Left ventricle myocardium inferior (tissue), 1 donor: ENCODE data around the gene ADGRE3. TPM values are rescaled to one million over a fixed set of nuclear protein-coding genes. Genes with fewer than 3 reads are reported as not detected.
A peak's percentile ranks its signal among the peaks of the same experiment; 100 is the strongest.

Source experiments
- DNase-seq: peaks from one replicate; pipeline ENCODE4 v3.0.0-alpha.2; 2020
- H3K27ac ChIP-seq: fragments of 200-600 bp; replicated peaks from 2 replicates; pipeline ENCODE4 v1.8.0; 2021
- H3K27me3 ChIP-seq: fragments of 200-600 bp; 2 replicates; pipeline ENCODE4 v1.8.0; 2021; ENCODE audit warnings: low read depth
- H3K36me3 ChIP-seq: fragments of 200-600 bp; 2 replicates; pipeline ENCODE4 v1.8.0; 2021
- H3K4me1 ChIP-seq: fragments of 200-600 bp; 2 replicates; pipeline ENCODE4 v1.8.0; 2021
- H3K4me3 ChIP-seq: fragments of 200-600 bp; 2 replicates; pipeline ENCODE4 v1.8.0; 2021; ENCODE audit warnings: mild to moderate bottlenecking, moderate library complexity
- H3K9me3 ChIP-seq: fragments of 200-600 bp; replicated peaks from 2 replicates; pipeline ENCODE4 v1.8.0; 2021
- CTCF ChIP-seq: fragments of 200-600 bp; IDR thresholded peaks from 2 replicates; pipeline ENCODE4 v1.8.0; 2021; ENCODE audit warnings: antibody characterized with exemption, mild to moderate bottlenecking, borderline replicate concordance
- intact Hi-C: fragments of 100-400 bp; cut with micrococcal nuclease; formaldehyde crosslinking; loops from one replicate; pipeline ENCODE4 v1.11.0; 2022
- total RNA-seq: library from RNA; stranded (reverse); fragmentation: NEBNext Ultra II Directional; extraction: Animal tissue kit (Norgen Biotek cat#: 25700); gene quantifications from one replicate; pipeline ENCODE4 v1.2.1, GENCODE V29; 2021
- donor health status: DM: no; HTN: yes; CAD: no; lungs with severe emphysema.

ADGRE3 gene
- total RNA-seq, 1 donor from 2014 or later = not detected

GRCh38 chr19:14577885-14578427 lies 96.7 kb downstream of the ADGRE3 start:
- H3K36me3 ChIP-seq = no peaks in the 10 kb centered on the region
- H3K4me1 ChIP-seq = peaks cover 9% of the 10 kb centered on the region
- no peak for DNase-seq
- TF ChIP-seq CTCF = no peak
- intact Hi-C loops = loop anchor here (5.0 kb wide), 1 partner anchor 109 kb away; no protein-coding TSS in a partner anchor
- H3K27me3 ChIP-seq = no peaks in the 10 kb centered on the region
- no peaks in the 10 kb centered on the region for H3K9me3 ChIP-seq
- H3K4me3 ChIP-seq = no peak overlapping the region
- no peak overlapping the region for H3K27ac ChIP-seq

GRCh38 chr19:14577264-14577663 lies 97.4 kb downstream of the ADGRE3 start:
- intact Hi-C loops = loop anchor here (5.0 kb wide), 1 partner anchor 110 kb away; no protein-coding TSS in a partner anchor
- Histone ChIP-seq H3K27me3 (no peaks in the 10 kb centered on the region), H3K9me3 (no peaks in the 10 kb centered on the region), H3K4me1 (peaks cover 11% of the 10 kb centered on the region), H3K27ac (no peak overlapping the region), H3K36me3 (no peaks in the 10 kb centered on the region), H3K4me3 (no peak overlapping the region)
- TF ChIP-seq CTCF = no peak
- no peak for DNase-seq

GRCh38 chr19:14576363-14576762 lies 98.3 kb downstream of the ADGRE3 start:
- H3K4me1 ChIP-seq = peaks cover 19% of the 10 kb centered on the region
- intact Hi-C loops = loop anchor here (5.0 kb wide), 1 partner anchor 111 kb away; no protein-coding TSS in a partner anchor
- no peak for TF ChIP-seq CTCF
- no peak overlapping the region for H3K4me3 ChIP-seq
- DNase-seq = no peak
- no peaks in the 10 kb centered on the region for H3K36me3 ChIP-seq
- H3K27me3 ChIP-seq = no peaks in the 10 kb centered on the region
- no peak overlapping the region for H3K27ac ChIP-seq
- H3K9me3 ChIP-seq = no peaks in the 10 kb centered on the region

GRCh38 chr19:14575428-14575980 lies 99.1 kb downstream of the ADGRE3 start:
- Histone ChIP-seq H3K9me3 (no peaks in the 10 kb centered on the region), H3K36me3 (no peaks in the 10 kb centered on the region), H3K4me1 (peaks cover 27% of the 10 kb centered on the region), H3K27me3 (no peaks in the 10 kb centered on the region), H3K4me3 (no peak overlapping the region), H3K27ac (no peak overlapping the region)
- TF ChIP-seq CTCF = no peak
- DNase-seq = no peak
- intact Hi-C loops = loop anchor here (5.0 kb wide), 1 partner anchor 112 kb away; no protein-coding TSS in a partner anchor

- peak; percentile 91 for DNase-seq
- TF ChIP-seq CTCF = peak; percentile 75
- Histone ChIP-seq H3K4me1 (peaks cover 55% of the 10 kb centered on the region), H3K27ac (peak within 1 kb of the TSS; percentile 95), H3K4me3 (peak within 1 kb of the TSS; percentile 92), H3K9me3 (no peaks in the 10 kb centered on the region), H3K36me3 (peaks cover 7% of the 10 kb centered on the region), H3K27me3 (no peaks in the 10 kb centered on the region)
- intact Hi-C loops = loop anchor here (5.0 kb wide), 1 partner anchor 315 kb away; the partner anchor contains the start of gene OR7A17
These were observed 102.8 kb downstream of the ADGRE3 start, which contains the start of gene NDUFB7 for GRCh38 chr19:14571695-14572490. Gene NDUFB7, minus strand, starts transcription at chr19:14572066. Its CDS starts 66 bp downstream, at chr19:14572000.
